Calu3 (cell line): Measurements from ENCODE around the gene SCN1A. TPM values are rescaled to one million over a fixed set of nuclear protein-coding genes. Genes with fewer than 3 reads are reported as not detected.

ENCODE experiments used
- BruUV-seq: library from RNA; stranded (reverse); fragments of 400-500 nt; replicated peaks from 2 replicates; lab custom pipeline; 2021; lab: Mats Ljungman, UMichigan
- CTCF ChIA-PET: fragments of 300-600 bp; sonication (Branson Sonifier 250); formaldehyde crosslinking; loops from one replicate; lab custom pipeline; 2022; ENCODE audit warnings: antibody characterized with exemption; lab: Charles Lee
- DNase-seq: peaks from one replicate; pipeline ENCODE4 v3.0.0; 2022
- H3K27ac Mint-ChIP-seq: one replicate; pipeline ENCODE4 v1.8.0; 2022; ENCODE audit warnings: mixed read lengths; ENCODE audit not compliant: unreplicated experiment
- H3K27me3 Mint-ChIP-seq: one replicate; pipeline ENCODE4 v1.8.0; 2022; ENCODE audit warnings: mixed read lengths; ENCODE audit not compliant: unreplicated experiment
- H3K36me3 Mint-ChIP-seq: one replicate; pipeline ENCODE4 v1.8.0; 2022; ENCODE audit warnings: mild to moderate bottlenecking, moderate library complexity, mixed read lengths; ENCODE audit not compliant: insufficient read depth, unreplicated experiment
- H3K4me1 Mint-ChIP-seq: one replicate; pipeline ENCODE4 v1.8.0; 2022; ENCODE audit warnings: mild to moderate bottlenecking, low read depth, mixed read lengths; ENCODE audit not compliant: unreplicated experiment
- H3K4me3 Mint-ChIP-seq: one replicate; pipeline ENCODE4 v1.8.0; 2022; ENCODE audit warnings: mild to moderate bottlenecking, low read depth, moderate library complexity, mixed read lengths; ENCODE audit not compliant: unreplicated experiment
- H3K9me3 Mint-ChIP-seq: one replicate; pipeline ENCODE4 v1.8.0; 2022; ENCODE audit warnings: low read depth, mixed read lengths; ENCODE audit not compliant: unreplicated experiment
- intact Hi-C: fragments of 100-400 bp; cut with micrococcal nuclease; formaldehyde crosslinking; loops from one replicate; pipeline ENCODE4 v1.10.0; 2022; ENCODE audit not compliant: unreplicated experiment
- total RNA-seq: library from RNA; stranded (reverse); gene quantifications from 2 replicates; pipeline ENCODE4 v1.2.3, GENCODE V29; 2022
- TF ChIP-seq, protein P1 (sequence below): fragments of 200-600 bp; IDR thresholded peaks from one replicate; pipeline ENCODE4 v1.8.0; 2022; ENCODE audit warnings: antibody characterized with exemption; ENCODE audit not compliant: unreplicated experiment

SCN1A gene
- total RNA-seq, 1 experiment from 2014 or later: not detected

- Mint-ChIP-seq H3K4me3 (no peak overlapping the region), H3K4me1 (no peaks in the 10 kb centered on the region), H3K9me3 (peaks cover 4% of the 10 kb centered on the region), H3K36me3 (no peaks in the 10 kb centered on the region), H3K27me3 (no peaks in the 10 kb centered on the region), H3K27ac (no peak overlapping the region)
- TF ChIP-seq, protein P1, sequence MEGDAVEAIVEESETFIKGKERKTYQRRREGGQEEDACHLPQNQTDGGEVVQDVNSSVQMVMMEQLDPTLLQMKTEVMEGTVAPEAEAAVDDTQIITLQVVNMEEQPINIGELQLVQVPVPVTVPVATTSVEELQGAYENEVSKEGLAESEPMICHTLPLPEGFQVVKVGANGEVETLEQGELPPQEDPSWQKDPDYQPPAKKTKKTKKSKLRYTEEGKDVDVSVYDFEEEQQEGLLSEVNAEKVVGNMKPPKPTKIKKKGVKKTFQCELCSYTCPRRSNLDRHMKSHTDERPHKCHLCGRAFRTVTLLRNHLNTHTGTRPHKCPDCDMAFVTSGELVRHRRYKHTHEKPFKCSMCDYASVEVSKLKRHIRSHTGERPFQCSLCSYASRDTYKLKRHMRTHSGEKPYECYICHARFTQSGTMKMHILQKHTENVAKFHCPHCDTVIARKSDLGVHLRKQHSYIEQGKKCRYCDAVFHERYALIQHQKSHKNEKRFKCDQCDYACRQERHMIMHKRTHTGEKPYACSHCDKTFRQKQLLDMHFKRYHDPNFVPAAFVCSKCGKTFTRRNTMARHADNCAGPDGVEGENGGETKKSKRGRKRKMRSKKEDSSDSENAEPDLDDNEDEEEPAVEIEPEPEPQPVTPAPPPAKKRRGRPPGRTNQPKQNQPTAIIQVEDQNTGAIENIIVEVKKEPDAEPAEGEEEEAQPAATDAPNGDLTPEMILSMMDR: no peak
- intact Hi-C loops: no loop called here
- no peak for DNase-seq
- CTCF ChIA-PET: no interaction called here
- no TSS peak for BruUV-seq
Observed at GRCh38 chr2:166074430-166074829, 53.4 kb downstream of the SCN1A start.

GRCh38 chr2:166074011-166074410, 53.8 kb downstream of the SCN1A start:
- no peaks in the 10 kb centered on the region for H3K4me1 Mint-ChIP-seq
- H3K4me3 Mint-ChIP-seq: no peak overlapping the region
- TF ChIP-seq, protein P1: no peak
- no peaks in the 10 kb centered on the region for H3K27me3 Mint-ChIP-seq
- H3K9me3 Mint-ChIP-seq: peaks cover 4% of the 10 kb centered on the region
- CTCF ChIA-PET: no interaction called here
- intact Hi-C loops: no loop called here
- DNase-seq: no peak
- no peaks in the 10 kb centered on the region for H3K36me3 Mint-ChIP-seq
- no peak overlapping the region for H3K27ac Mint-ChIP-seq
- no TSS peak for BruUV-seq

GRCh38 chr2:166070231-166070630, 57.6 kb downstream of the SCN1A start:
- no peaks in the 10 kb centered on the region for H3K9me3 Mint-ChIP-seq

DNA sequence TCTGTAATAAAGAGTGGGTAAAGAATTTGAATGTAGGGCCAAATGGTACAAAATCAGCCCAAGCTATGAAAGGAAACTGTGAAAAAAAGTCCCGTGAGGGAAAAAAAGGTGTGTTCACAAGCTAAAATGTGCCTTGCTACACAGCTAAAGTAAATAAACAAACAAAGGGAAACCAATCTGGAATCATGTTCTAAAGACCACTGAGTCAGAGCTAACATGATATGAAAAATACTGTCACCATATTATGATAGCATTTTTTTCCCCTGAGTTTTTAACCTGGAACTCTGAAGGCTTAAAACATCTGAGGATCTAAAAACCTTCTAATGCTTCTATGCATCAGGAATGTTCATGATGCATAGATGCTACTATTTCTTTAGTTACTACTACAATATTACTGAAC, 58.8 kb downstream of the SCN1A start:
- BruUV-seq: no TSS peak
- H3K27ac Mint-ChIP-seq: no peak overlapping the region
- intact Hi-C loops: no loop called here
- no peaks in the 10 kb centered on the region for H3K36me3 Mint-ChIP-seq
- CTCF ChIA-PET: no interaction called here
- DNase-seq: no peak
- H3K4me1 Mint-ChIP-seq: no peaks in the 10 kb centered on the region
- no peak overlapping the region for H3K4me3 Mint-ChIP-seq
- TF ChIP-seq, protein P1: no peak
- no peaks in the 10 kb centered on the region for H3K9me3 Mint-ChIP-seq
- H3K27me3 Mint-ChIP-seq: no peaks in the 10 kb centered on the region

More at GRCh38 chr2:166070231-166070630, 57.6 kb downstream of the SCN1A start:
- TF ChIP-seq, protein P1: no peak
- H3K4me1 Mint-ChIP-seq: no peaks in the 10 kb centered on the region
- no peaks in the 10 kb centered on the region for H3K36me3 Mint-ChIP-seq
- intact Hi-C loops: no loop called here
- no TSS peak for BruUV-seq
- no peaks in the 10 kb centered on the region for H3K27me3 Mint-ChIP-seq
- CTCF ChIA-PET: no interaction called here
- no peak overlapping the region for H3K27ac Mint-ChIP-seq
- no peak overlapping the region for H3K4me3 Mint-ChIP-seq
- DNase-seq: no peak
